ENCODE data around the gene BRINP3.
"Not testable (repeated sequence)": the region's sequence is repeated elsewhere in the genome, so short reads cannot be mapped to it uniquely, and the experiment has no call there.

BRINP3 gene

DNA sequence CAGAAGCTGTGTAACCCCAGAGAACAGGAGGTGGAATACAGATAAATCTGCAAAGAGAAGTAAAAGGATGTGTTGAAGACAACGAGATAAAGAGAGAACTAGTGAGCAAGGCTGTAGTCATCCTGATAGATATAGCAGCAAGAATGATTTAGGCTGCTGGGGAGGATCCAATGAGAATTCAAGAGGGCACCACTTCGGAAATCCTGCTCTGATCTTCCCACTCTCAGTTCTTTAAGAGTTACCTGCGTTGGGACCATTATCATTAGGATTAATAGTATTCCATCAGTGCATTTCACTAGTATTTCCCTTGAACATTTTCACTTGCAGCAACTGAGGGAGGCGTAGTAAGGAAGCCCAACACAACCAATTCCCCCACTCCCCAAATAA lies at the start of gene BRINP3:
Gene BRINP3 (minus strand): TSS at position 103 of the 387 bp plus-strand sequence.
- DNase-seq (ENCODE audit: low read depth): no peak
- no peak for TF ChIP-seq MYC (IDR thresholded peaks at IDR 0.05; ENCODE audit: low read depth, low read length)
- no peak for TF ChIP-seq POLR2A (IDR thresholded peaks at IDR 0.05; ENCODE audit: extremely low read depth, insufficient read length)
- TF ChIP-seq, protein P1, sequence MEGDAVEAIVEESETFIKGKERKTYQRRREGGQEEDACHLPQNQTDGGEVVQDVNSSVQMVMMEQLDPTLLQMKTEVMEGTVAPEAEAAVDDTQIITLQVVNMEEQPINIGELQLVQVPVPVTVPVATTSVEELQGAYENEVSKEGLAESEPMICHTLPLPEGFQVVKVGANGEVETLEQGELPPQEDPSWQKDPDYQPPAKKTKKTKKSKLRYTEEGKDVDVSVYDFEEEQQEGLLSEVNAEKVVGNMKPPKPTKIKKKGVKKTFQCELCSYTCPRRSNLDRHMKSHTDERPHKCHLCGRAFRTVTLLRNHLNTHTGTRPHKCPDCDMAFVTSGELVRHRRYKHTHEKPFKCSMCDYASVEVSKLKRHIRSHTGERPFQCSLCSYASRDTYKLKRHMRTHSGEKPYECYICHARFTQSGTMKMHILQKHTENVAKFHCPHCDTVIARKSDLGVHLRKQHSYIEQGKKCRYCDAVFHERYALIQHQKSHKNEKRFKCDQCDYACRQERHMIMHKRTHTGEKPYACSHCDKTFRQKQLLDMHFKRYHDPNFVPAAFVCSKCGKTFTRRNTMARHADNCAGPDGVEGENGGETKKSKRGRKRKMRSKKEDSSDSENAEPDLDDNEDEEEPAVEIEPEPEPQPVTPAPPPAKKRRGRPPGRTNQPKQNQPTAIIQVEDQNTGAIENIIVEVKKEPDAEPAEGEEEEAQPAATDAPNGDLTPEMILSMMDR (IDR thresholded peaks at IDR 0.05; ENCODE audit: low read depth, low read length): no peak
- no peak within 1 kb of the TSS for H3K4me3 ChIP-seq (ENCODE audit: low read depth, low read length)

- no peak overlapping the region for H3K4me3 ChIP-seq (ENCODE audit: low read depth, low read length)
- no peak for TF ChIP-seq MYC (IDR thresholded peaks at IDR 0.05; ENCODE audit: low read depth, low read length)
- no peak for TF ChIP-seq POLR2A (IDR thresholded peaks at IDR 0.05; ENCODE audit: extremely low read depth, insufficient read length)
- TF ChIP-seq MAX (IDR thresholded peaks at IDR 0.05; ENCODE audit: low read depth, low read length): no peak
- TF ChIP-seq, protein P1 (IDR thresholded peaks at IDR 0.05; ENCODE audit: low read depth, low read length): no peak
- no peak for DNase-seq (ENCODE audit: low read depth)
Measured at GRCh38 chr1:190511554-190511953, 33.9 kb upstream of the BRINP3 start.

GRCh38 chr1:190507357-190507756 lies 29.7 kb upstream of the BRINP3 start:
- no peak for DNase-seq (ENCODE audit: low read depth)
- H3K4me3 ChIP-seq (ENCODE audit: low read depth, low read length): no peak overlapping the region
- TF ChIP-seq MAX (IDR thresholded peaks at IDR 0.05; ENCODE audit: low read depth, low read length) (no peak), POLR2A (IDR thresholded peaks at IDR 0.05; ENCODE audit: extremely low read depth, insufficient read length) (no peak), MYC (IDR thresholded peaks at IDR 0.05; ENCODE audit: low read depth, low read length) (no peak)
- TF ChIP-seq, protein P1 (IDR thresholded peaks at IDR 0.05; ENCODE audit: low read depth, low read length): no peak

DNA sequence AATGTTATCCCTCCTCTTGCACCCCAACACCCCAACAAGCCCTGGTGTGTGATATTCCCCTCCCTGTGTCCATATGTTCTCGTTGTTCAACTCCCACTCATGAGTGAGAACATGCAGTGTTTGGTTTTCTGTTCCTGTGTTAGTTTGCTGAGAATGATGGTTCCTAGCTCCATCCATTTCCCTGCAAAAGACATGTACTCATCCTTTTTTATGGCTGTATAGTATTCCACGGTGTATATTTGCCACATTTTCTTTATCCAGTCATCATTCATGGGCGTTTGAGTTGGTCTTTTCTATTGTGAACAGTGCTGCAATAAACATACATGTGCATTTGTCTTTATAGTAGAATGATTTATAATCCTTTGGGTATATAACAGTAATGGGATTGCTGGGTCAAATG lies 26.9 kb upstream of the BRINP3 start:
- H3K4me3 ChIP-seq (ENCODE audit: low read depth, low read length); DNase-seq (ENCODE audit: low read depth): not testable (repeated sequence)

DNA sequence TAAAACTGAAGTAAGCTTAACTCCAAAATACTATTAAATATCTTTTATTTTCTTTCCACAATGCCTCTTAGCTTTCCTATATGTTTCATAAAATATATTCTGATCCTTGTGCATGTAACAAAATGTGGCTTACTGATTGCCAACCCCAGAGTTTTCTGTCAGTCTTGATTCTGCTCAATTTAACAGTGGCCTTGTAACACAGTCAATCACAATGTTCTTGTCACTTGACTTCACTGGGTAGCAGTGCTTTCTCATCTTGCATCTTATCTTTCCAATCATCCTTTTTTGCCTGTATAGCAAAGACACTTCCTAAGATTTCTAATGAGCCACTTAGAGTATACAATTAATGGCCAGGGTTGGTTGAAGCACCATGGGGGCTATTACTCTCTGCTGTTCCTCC lies 19.9 kb upstream of the BRINP3 start:
- no peak for DNase-seq (ENCODE audit: low read depth)
- TF ChIP-seq POLR2A (IDR thresholded peaks at IDR 0.05; ENCODE audit: extremely low read depth, insufficient read length) (no peak), MAX (IDR thresholded peaks at IDR 0.05; ENCODE audit: low read depth, low read length) (no peak)
- TF ChIP-seq, protein P1 (IDR thresholded peaks at IDR 0.05; ENCODE audit: low read depth, low read length): no peak
- H3K4me3 ChIP-seq (ENCODE audit: low read depth, low read length): no peak overlapping the region

GRCh38 chr1:190494451-190494850 lies 16.8 kb upstream of the BRINP3 start:
- DNase-seq (ENCODE audit: low read depth): no peak
- TF ChIP-seq MAX (IDR thresholded peaks at IDR 0.05; ENCODE audit: low read depth, low read length) (no peak), MYC (IDR thresholded peaks at IDR 0.05; ENCODE audit: low read depth, low read length) (no peak), POLR2A (IDR thresholded peaks at IDR 0.05; ENCODE audit: extremely low read depth, insufficient read length) (no peak)
- TF ChIP-seq, protein P1 (IDR thresholded peaks at IDR 0.05; ENCODE audit: low read depth, low read length): no peak
- H3K4me3 ChIP-seq (ENCODE audit: low read depth, low read length): no peak overlapping the region
